HG03039 (cell line): Measurements from ENCODE around the gene FLT1.

ENCODE experiments used
- ATAC-seq: cut with Tn5 transposase; IDR thresholded peaks from one replicate; pipeline ENCODE4 v1.9.1; 2021; ENCODE audit warnings: mild to moderate bottlenecking, moderate library complexity; ENCODE audit not compliant: unreplicated experiment

FLT1 gene

GRCh38 chr13:28349371-28349770 is 145.6 kb downstream of the FLT1 start:
- ATAC-seq: no peak

GRCh38 chr13:28347456-28348371 is 147.2 kb downstream of the FLT1 start:
- no peak for ATAC-seq

DNA sequence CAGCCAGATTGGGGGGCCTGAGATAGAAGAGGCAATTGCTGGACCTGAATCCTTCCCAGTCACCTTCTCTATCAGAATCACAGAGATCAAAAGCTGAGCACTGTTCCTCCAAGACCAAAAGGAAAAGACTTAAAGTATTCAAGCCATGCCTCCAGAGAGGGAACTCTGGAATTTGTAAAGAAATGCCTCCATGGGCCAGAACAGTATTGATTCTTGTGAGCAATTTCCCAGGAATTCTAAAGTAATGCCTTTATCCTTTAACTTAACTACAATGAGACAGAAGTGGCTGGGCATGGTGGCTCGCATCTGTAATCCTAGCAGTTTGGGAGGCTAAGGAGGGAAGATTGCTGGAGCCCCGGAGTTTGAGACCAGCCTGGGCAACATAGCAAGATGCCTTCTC is 148.8 kb downstream of the FLT1 start:
- no peak for ATAC-seq

DNA sequence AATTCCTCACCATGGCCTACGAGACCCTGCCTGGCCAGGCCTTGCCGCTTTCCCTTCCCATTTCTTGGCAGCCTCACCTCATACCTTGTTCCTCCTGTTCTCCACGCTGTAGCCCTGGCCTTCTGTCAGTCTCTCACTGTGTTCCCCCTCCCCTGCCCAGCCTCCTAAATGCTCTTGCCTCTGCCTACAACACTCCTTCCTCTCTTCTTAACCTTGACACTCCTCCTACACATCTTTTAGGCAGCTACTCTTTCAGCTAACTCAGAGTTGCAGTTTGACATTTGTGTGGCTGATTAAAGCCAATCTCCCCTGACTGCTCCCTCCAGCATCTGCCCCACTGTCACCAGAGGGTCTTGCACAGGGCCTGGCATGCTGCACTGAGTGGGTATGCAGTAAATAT is 150.8 kb downstream of the FLT1 start:
- ATAC-seq: no peak

- no peak for ATAC-seq
Measured at GRCh38 chr13:28342251-28342650, 152.7 kb downstream of the FLT1 start.

- no peak for ATAC-seq
Measured at GRCh38 chr13:28340272-28340793, 154.6 kb downstream of the FLT1 start.

DNA sequence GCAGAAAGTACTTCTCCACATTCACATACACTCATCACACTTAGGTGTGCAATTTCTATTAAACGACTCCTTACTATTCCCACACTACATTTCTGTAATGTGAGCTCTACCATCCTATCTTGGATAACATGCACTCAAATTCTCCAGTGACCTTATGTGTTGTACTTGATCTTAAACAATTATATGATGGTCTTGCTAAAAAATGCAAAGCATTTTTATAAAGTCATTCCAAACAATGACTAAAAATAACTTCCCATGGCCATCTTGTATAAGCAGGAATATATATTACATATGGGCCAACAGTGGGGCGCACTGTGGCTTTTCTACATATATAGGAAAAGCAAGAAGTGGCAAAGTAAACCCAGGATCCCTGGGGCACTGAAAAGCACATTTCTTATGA is 155.5 kb downstream of the FLT1 start:
- ATAC-seq: no peak

DNA sequence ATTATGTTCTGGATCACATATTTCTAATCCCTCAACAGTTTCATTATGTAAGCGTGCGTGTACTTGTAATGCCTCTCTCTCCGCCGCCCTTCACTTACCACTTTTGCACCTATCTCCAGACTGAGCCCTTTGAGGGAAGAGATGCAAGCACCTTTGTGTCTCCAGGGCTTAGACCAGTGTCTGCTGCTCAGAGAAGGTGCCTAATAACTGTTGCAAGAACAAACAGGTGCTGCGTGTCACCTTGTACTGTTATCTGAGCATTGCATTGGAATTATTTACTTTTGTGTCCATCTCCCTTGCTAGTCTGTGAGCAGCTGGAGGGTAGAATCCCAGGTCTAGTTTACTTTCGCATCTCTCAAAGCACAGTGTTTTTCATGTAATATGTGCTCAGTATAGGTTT is 156.2 kb downstream of the FLT1 start:
- ATAC-seq: no peak

DNA sequence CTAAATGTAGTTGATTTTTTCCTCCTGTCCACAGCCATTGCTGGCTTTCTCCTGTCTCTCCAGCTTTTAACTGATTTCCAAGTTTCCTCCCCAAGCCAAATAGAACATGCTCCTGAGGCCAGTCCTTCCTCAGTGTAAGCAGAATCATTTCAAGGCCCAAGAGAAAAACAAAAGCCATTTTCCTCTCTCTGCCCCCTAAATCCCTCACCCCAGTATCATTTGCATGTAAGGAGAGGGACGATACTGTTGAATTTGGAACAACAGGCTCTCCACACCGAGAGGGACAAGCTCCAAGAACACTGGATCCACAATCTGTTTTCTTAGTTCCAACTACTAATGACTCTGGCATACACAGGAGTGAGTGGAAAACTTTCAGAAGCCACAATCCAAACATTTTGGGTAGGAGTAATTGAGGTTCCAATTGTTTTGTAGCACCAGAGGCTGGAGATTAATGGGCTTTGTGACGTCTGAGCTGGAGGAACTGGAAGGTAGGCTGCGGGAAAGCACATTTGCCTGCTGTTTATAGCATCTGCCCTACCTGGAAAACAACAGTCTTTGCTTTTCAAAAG is 156.8 kb downstream of the FLT1 start:
- no peak for ATAC-seq

- ATAC-seq: no peak
Measured at GRCh38 chr13:28337166-28338005, 157.5 kb downstream of the FLT1 start.

DNA sequence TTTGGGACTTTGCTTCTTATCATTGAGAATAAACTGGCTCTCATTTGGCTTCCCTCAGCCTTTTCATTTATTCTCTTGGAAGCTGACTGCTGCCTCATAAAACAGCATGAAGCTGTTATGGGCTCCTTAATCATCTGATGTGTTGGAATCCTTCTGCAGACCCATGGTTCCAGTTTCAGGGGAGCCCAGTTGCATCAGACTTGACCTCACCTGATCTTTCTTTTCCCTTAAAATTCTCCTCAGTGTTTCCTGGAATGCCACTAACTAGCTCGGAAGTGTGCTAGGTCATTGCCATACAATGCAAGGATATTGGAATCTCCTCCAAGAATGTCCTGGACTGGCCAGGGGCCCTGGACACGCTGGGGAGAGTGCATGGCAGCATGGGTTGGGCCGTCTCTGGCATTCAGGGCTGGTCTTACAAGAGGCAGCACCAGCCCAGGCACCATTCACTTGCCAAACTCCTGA is 158.7 kb downstream of the FLT1 start:
- no peak for ATAC-seq

DNA sequence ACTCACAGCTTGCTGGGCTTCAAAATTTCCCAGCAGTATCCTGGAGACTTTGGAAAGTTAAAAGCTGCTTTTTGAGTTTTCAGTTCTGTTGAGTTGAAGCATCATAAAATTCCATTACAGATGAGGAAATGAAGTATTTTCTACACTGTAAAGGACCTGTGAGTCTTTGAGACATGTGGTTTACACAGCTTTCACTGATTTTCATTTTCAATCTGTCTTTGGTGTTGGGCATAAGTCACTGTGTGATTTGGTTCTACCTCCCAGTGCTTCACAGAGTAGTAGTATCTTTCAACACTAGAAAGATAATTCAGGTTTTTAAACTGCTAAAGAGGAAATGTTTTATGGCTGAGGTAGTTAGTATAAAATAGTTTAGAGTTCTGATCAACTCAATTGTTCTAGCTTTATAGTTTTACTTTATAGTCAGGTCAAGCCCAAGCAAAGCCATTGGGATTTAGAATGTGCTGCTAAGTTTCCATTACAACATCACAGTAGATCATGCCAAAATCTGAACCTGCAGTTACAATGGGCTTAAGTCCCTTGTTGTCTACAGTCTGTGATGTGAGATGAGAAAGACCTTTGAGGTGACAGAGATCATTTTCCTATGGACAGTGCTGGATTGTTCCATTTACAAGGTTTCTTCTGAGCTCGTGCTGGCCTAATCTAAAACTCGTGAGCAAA is 161.6 kb downstream of the FLT1 start:
- no peak for ATAC-seq

GRCh38 chr13:28329395-28330158 is 165.4 kb downstream of the FLT1 start:
- no peak for ATAC-seq

DNA sequence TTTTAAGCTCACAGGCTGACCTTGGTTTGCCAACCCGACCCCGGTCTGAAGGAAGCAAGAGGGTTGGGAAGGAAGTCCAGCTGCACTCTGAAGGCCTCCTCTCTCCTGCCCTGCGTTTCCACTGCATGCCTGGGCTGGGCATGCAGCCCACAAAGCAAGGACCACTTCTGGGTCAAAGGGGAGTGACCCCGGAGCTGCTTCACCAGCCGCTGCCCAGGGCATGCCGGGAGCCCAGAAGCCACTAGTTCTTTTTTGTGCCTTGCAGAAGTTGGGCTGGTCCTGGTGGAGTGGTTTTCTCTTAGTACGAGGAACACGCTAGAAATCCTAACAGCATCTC is 166.7 kb downstream of the FLT1 start:
- ATAC-seq: no peak

- ATAC-seq: no peak
Measured at GRCh38 chr13:28327373-28328270, 167.3 kb downstream of the FLT1 start.

DNA sequence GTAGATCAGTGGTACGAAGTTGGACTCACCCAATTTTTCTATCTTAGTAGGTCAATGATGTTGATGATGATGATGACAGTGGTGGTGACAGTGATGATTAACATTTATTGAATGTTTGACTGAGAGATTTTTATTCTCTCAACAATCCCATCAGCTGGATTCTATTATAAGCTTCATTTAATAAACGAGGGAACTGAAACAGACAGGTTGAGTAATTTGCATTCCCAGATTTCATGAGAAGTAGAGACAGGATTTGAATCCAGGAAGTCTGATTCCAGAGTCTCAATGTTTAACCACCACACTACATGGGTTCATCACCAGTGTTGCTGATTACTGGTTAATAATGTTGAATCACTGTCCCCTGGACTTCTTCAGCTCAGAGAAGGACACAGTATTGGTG is 168.9 kb downstream of the FLT1 start:
- no peak for ATAC-seq

GRCh38 chr13:28325022-28325421 is 169.9 kb downstream of the FLT1 start:
- ATAC-seq: no peak

- no peak for ATAC-seq
Measured at GRCh38 chr13:28324181-28324789, 170.6 kb downstream of the FLT1 start.
